ENCODE data around the gene TRIM72.
"Not testable (repeated sequence)": the region's sequence is repeated elsewhere in the genome, so short reads cannot be mapped to it uniquely, and the experiment has no call there.

Gene TRIM72

GRCh38 chr16:31190818-31191444 lies 23.0 kb upstream of the TRIM72 start:
- no peak for DNase-seq (ENCODE audit: low read depth in 2 of 2)

- no peak for DNase-seq (ENCODE audit: low read depth in 2 of 2)
Measured at GRCh38 chr16:31191697-31192428, 22.1 kb upstream of the TRIM72 start.

GRCh38 chr16:31192856-31193642 lies 20.9 kb upstream of the TRIM72 start:
- no peak for DNase-seq (ENCODE audit: low read depth in 2 of 2)

- no peak for DNase-seq (ENCODE audit: low read depth in 2 of 2)
Measured at GRCh38 chr16:31193874-31194273, 20.0 kb upstream of the TRIM72 start.

- no peak for DNase-seq (ENCODE audit: low read depth in 2 of 2)
Measured at GRCh38 chr16:31194898-31195297, 19.0 kb upstream of the TRIM72 start.

DNA sequence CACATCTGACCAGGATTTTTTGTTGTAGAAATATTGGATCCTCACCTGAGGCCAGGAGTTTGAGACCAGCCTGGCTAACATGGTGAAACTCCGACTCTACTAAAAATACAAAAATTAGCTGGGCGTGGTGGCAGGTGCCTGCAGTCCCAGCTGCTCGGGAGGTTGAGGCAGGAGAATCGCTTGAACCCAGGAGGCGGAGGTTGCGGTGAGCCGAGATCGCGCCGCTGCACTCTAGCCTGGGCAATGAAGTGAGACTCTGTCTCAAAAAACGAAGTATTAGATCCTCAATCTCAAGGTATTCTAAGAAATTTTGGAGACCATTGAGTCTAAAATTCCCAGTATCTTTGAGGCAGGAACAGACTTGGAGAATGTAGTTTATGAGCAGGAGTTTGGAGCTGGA lies 18.1 kb upstream of the TRIM72 start:
- DNase-seq (ENCODE audit: low read depth in 2 of 2): not testable (repeated sequence)

GRCh38 chr16:31196324-31197088 lies 17.4 kb upstream of the TRIM72 start:
- DNase-seq (ENCODE audit: low read depth in 2 of 2): no peak

- no peak for DNase-seq (ENCODE audit: low read depth in 2 of 2)
Measured at GRCh38 chr16:31198207-31198882, 15.6 kb upstream of the TRIM72 start.

GRCh38 chr16:31199430-31200041 lies 14.4 kb upstream of the TRIM72 start:
- DNase-seq (ENCODE audit: low read depth in 2 of 2): no peak

DNA sequence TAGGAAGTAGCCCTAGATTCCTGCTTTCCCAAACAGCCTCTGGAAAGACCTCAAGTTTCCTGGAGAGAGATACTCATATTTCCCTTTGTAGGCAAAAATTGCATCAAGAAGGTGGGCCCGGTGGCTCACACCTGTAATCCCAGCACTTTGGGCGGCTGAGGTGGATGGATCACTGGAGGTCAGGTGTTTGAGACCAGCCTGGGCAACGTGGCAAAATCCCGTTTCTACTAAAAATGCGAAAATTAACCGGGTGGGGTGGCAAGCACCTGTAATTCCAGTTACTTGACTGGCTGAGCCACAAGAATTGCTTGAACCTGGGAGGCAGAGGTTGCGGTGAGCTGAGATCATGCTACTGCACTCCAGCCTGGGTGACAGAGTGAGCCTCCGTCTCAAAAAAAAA lies 13.8 kb upstream of the TRIM72 start:
- DNase-seq (ENCODE audit: low read depth in 2 of 2): not testable (repeated sequence)

- DNase-seq (ENCODE audit: low read depth in 2 of 2): no peak
Measured at GRCh38 chr16:31200821-31201568, 12.9 kb upstream of the TRIM72 start.

DNA sequence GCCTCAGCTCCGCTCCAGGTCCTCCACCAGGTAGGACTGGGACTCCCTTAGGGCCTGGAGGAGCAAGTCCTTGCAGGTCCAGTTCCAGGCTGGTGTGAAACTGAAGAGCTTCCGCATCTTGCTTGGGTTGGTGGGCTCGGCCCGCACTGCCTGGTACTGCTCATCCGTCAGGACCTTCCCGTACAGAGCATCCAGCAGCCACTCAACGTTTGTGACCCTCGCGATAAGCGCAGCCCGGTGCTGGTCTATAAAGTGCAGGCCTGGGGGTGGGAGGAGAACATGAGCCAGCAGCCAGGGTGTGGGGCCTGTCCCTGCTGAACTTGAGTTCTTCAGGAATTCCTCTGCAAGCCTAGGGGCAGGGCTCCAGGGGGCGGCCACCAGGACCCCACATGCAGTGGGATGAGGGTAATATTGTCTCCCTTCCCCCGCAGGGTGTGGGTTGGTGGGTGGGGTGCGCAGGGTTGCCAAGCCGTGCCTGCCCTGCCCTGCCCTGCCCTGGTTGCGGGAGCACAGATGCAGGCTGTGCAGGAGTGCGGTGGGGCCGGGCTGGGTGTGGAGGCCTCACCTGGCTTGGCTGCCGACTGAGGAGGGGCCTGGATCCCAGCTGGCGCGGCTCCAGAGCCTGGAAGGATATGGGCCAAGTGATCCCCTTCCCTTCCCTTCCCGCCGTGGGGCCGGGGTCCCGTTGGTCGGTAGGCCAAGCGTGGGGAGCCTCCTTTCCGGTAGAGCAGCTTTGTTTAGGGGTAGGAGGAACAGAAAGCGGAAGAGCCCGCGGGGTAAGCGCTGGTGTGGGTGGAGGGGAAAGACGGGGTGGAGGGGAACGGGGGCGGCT lies 12.1 kb upstream of the TRIM72 start:
- DNase-seq (ENCODE audit: low read depth in 2 of 2): no peak

- DNase-seq (ENCODE audit: low read depth in 2 of 2): no peak
Measured at GRCh38 chr16:31202414-31203375, 11.2 kb upstream of the TRIM72 start, which contains the start of gene PYCARD. PYCARD (minus strand) TSS chr16:31202760; CDS start chr16:31202690, 70 bp downstream.

- DNase-seq (ENCODE audit: low read depth in 2 of 2): no peak
Measured at GRCh38 chr16:31204871-31205666, 8.8 kb upstream of the TRIM72 start.

- DNase-seq (ENCODE audit: low read depth in 2 of 2): no peak
Measured at GRCh38 chr16:31206776-31207175, 7.1 kb upstream of the TRIM72 start.

- DNase-seq (ENCODE audit: low read depth in 2 of 2): no peak
Measured at GRCh38 chr16:31213342-31213741, 577 bp upstream of the TRIM72 start.

GRCh38 chr16:31214708-31215286 lies 878 bp downstream of the TRIM72 start:
- DNase-seq (ENCODE audit: low read depth in 2 of 2): no peak

All from activated CD8-positive, alpha-beta memory T cell treated with anti-CD3 and anti-CD28 coated beads for 4 hours (primary cell).